Transverse colon (tissue), 3 donors: ENCODE measurements around the gene AGO3.

Experiments used
- CTCF ChIP-seq, 5 experiments: fragments of 200-600 bp in 3 of 5; fragments of 450-650 bp in 2 of 5; sonication (generic) in 3 of 5; IDR thresholded peaks; 1 replicate in 2 of 5; 2 replicates in 3 of 5; pipeline ENCODE4 v1.5.1; 2016 to 2017; ENCODE audit warnings: antibody characterized with exemption in 5 of 5, inconsistent platforms in 3 of 5, mild to moderate bottlenecking in 2 of 5, moderate library complexity in 1 of 5
- EP300 ChIP-seq: sonication (generic); formaldehyde crosslinking; IDR thresholded peaks from one replicate; pipeline ENCODE4 v1.6.1; 2017; ENCODE audit warnings: antibody characterized with exemption, low read depth
- POLR2A ChIP-seq: fragments of 450-650 bp; IDR thresholded peaks from one replicate; pipeline ENCODE4 v1.6.1; 2016; ENCODE audit warnings: antibody characterized with exemption, mild to moderate bottlenecking, moderate library complexity

DNA sequence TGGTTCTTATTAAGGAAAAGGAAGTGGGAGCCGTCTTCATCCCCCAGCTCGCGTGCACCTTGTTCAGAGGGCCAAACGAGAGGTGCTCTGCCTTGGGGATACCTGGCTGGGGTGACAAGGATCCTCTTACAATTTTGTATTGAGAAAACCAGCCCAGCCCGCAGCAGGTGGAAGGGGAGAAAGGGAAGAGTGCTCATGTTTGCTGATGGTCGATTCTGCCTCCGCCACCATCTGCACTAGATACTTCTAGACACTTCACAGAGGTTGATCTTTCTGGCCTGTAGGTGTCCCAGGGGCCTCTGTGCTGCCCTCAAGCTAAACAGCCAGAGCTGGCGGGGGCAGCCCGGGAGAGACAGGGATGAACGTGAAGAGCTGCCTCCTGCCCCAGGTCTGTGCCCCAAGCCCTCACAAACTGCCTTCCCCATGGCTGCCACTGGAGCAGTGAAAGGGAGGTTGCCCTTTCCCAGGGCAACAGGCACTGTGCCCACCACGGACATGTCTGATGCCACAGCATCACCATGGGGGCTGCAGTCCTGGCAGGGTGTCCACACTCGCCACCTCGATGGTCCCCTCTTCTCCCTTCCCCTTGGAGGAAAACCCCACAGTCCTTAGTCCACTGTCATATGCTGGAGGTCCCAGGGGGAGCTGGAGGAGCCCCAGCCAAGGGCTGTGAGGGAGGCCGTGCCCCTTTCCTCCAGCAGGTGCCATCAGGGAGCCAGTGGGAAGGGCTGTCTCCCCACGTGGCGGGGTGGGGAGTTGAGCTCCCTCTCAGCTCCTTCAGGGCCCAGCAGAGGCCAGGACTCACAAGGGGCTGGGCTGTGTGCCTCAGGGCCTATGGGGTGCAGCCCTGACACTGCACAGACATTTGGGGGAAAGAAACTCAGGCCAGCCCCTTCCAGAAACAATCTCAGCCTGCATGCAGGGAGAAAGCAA is 165.9 kb downstream of the AGO3 start:
- no peak for TF ChIP-seq CTCF (IDR thresholded peaks at IDR 0.05)
- no peak for TF ChIP-seq POLR2A
- no peak for TF ChIP-seq EP300
